ENCODE measurements around the gene CABP4.

Gene CABP4

GRCh38 chr11:67434395-67434881 lies 20.7 kb upstream of the CABP4 start:
- no peak for DNase-seq
- intact Hi-C loops (cut with DNase I): loop anchor here (5.0 kb wide), 1 partner anchor 38 kb away; no protein-coding TSS in a partner anchor

GRCh38 chr11:67435031-67435726 lies 20.0 kb upstream of the CABP4 start:
- no peak for DNase-seq
- intact Hi-C loops (cut with DNase I): no loop called here

GRCh38 chr11:67435727-67436458 lies 19.3 kb upstream of the CABP4 start:
- intact Hi-C loops (cut with DNase I): no loop called here
- DNase-seq: no peak

GRCh38 chr11:67436459-67437081 lies 18.6 kb upstream of the CABP4 start:
- intact Hi-C loops (cut with DNase I): no loop called here
- no peak for DNase-seq

DNA sequence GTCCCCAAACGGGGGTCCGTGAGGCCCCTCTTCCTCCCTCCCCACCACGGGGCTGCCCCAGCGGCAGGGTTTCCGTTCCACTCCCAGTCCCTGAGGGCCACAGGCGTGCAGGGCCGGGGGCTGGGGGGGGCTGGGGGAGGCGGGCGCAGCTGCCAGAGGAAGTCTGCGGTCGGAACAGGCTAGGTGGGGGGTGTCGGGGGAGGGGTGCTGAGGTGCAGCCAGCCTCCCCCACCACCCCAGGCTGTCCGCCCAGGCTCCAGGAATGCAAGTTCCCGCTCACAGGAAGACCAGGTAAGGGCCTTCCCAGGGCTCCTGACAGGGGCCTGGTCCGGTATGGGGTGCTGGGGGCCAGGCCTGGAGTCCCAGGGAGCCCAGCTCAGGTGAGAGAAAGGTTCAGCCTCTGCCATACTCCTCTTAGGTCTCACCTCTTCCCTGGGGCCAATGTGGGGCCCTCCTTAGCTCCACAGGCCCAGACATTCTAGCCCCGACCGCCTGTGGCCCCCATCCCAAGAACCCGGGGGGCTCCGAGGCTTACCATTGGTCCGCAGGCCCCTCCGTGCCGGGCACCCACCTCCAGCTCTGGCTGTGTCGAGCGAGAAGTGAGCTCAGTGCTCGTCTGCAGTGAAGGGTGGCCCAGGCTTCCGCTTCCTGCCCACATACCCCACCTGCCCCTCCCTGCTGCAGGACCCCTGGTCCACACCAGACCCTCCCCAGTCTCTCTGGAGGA lies 17.9 kb upstream of the CABP4 start, which contains the start of gene PTPRCAP:
Gene PTPRCAP, minus strand, starts transcription at position 601 of the 727 bp plus-strand sequence. Its CDS starts 63 bp downstream, at position 538.
- intact Hi-C loops (cut with DNase I): no loop called here

GRCh38 chr11:67437809-67438157 lies 17.4 kb upstream of the CABP4 start:
- no peak for DNase-seq
- intact Hi-C loops (cut with DNase I): no loop called here

More for the DNA sequence above, 17.9 kb upstream of the CABP4 start, which contains the start of gene PTPRCAP:
- DNase-seq: no peak

GRCh38 chr11:67438158-67438902 lies 16.8 kb upstream of the CABP4 start:
- intact Hi-C loops (cut with DNase I): no loop called here
- DNase-seq: peak in 1 of 10 donors; percentile 85

- DNase-seq: peak in 1 of 10 donors; percentile 87
- intact Hi-C loops (cut with DNase I): loop anchor here (10.0 kb wide), 1 partner anchor 65 kb away; the partner anchor contains the start of genes CDK2AP2 and PITPNM1
Observed at GRCh38 chr11:67439321-67440228, 15.6 kb upstream of the CABP4 start.

DNA sequence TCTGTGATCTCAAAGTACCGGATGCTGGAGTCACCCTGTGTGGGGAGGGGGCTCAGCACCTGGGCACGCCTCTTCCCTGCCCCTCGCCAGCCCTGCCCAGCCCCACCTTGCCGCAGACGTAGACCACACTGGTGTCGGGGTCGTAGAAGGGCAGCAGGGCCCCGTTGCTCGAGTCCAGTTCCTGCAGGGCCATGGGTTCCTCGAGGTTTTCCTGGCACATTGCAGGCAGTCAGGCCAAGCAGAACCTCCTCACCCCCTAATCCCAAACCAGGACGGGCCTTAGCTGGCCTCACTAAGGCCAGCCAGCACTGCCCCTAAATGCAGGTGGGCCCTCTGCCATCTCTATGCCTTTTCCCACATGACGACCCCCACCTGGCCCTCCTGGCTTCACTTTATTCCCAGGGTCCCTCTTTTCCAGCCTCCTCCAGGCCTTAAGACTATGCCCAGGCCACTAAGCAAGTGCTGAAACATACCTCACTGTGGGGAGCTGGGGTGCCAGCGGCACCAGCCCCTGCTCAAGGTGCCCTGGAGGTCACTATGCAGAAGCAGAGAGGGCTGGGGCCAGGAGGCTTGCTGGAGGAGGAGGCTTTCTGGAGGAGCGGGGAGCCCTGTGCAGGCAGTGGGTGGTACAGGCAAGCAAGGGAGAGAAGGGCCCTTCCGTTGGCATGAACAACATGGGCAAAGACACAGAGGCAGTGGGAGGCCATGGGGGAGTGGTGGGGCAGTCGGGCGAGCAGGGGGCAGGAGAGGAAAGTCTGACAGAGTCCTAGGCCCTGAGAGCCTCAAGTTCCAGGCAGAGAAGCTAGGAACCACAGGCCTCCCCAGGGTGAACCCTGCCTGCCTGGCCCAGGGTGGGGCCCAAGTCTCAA lies 14.7 kb upstream of the CABP4 start:
- peak in 1 of 10 donors; percentile 78 for DNase-seq
- intact Hi-C loops (cut with DNase I): loop anchor here (10.0 kb wide), 1 partner anchor 64 kb away; the partner anchor contains the start of genes CDK2AP2 and PITPNM1

DNA sequence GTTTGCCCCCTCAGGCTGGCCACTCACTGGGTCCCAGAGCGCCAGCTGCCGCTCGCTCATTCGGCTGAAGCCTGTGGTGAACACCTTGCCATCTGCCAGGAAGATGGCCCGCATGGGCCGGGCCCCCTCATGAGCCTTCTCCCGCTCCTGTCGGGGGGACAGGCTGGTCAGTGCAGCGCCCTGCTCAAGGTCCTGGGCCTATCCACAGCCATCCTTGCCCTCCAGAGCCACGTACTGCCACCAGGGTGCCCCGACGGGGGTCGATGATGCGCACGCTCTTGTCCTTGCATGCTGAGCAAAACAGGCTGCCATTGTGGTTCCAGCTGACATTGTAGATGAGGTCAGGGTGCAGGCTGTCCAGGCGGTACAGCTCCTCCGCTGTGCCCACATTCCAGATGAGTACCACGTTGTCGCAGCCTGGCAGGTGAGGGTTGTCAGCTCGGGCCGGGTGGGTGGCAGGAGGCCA lies 14.0 kb upstream of the CABP4 start:
- intact Hi-C loops (cut with DNase I): loop anchor here (10.0 kb wide), 1 partner anchor 64 kb away; the partner anchor contains the start of genes CDK2AP2 and PITPNM1
- peak in 1 of 10 donors; percentile 84 for DNase-seq

GRCh38 chr11:67441731-67442351 lies 13.3 kb upstream of the CABP4 start:
- DNase-seq: peak in 1 of 10 donors; percentile 80
- intact Hi-C loops (cut with DNase I): loop anchor here (10.0 kb wide), 1 partner anchor 63 kb away; the partner anchor contains the start of genes CDK2AP2 and PITPNM1

- intact Hi-C loops (cut with DNase I): loop anchor here (10.0 kb wide), 1 partner anchor 62 kb away; the partner anchor contains the start of genes CDK2AP2 and PITPNM1
Observed at GRCh38 chr11:67442504-67443404, 12.4 kb upstream of the CABP4 start.

GRCh38 chr11:67445515-67445914 lies 9.6 kb upstream of the CABP4 start:
- DNase-seq: no peak
- intact Hi-C loops (cut with DNase I): loop anchor here (10.0 kb wide), 1 partner anchor 59 kb away; the partner anchor contains the start of genes CDK2AP2 and PITPNM1

More at GRCh38 chr11:67442504-67443404, 12.4 kb upstream of the CABP4 start:
- DNase-seq: peak in 2 of 10 donors; percentile 65 to 82

DNA sequence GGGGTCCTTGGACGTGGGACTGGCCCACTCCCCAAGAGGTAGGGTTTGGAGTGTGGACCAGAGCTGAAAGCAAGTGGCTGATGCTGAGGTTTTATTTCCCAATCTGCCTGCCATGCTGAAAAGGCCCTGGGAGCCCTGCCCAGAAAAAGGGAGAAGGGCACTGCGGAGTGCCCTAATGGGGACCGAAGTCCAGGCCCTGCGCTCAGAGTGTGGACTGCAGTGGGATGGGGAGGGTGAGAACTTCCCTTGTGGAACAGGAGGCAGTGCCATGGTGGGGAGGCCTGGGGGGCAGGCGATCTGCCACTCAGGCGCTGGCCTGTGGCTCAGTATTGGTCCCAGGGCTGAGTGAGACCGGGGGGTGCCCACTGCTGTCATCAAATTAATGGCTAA lies 6.9 kb upstream of the CABP4 start:
- intact Hi-C loops (cut with DNase I): loop anchor here (10.0 kb wide), 1 partner anchor 57 kb away; the partner anchor contains the start of genes CDK2AP2 and PITPNM1
- DNase-seq: peak in 1 of 10 donors; percentile 75
